ENCODE measurements around the gene LCE3A. TPM values are rescaled to one million over a fixed set of nuclear protein-coding genes. Genes with fewer than 3 reads are reported as not detected.
"Not testable (repeated sequence)": the region's sequence is repeated elsewhere in the genome, so short reads cannot be mapped to it uniquely, and the experiment has no call there.

LCE3A gene
- not detected for total RNA-seq

DNA sequence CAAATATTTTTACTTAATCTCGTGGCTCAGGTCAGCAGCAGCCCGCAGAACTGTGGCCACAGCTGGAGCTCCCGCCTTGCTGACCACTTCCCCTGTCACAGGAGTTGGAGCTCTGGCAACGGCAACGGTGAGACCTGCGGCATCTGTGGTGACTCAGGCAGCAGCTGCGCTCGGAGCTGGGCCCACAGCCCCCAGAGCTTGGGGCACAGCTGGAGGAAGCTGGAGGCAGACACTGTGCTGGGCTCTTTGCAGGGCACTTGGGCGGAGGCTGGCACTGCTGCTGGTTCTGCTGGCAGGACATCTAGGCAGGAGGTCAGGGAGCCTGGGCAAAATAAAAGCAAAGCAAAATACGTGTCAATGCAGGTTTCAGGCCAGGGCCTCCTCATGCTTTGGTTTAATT is at the start of gene LCE3A:
Gene LCE3A, minus strand, starts transcription at position 301 of the 400 bp plus-strand sequence. Its CDS starts 0 bp downstream, at position 301.
- DNase-seq (ENCODE audit: low spot score), result peak; percentile 46

DNA sequence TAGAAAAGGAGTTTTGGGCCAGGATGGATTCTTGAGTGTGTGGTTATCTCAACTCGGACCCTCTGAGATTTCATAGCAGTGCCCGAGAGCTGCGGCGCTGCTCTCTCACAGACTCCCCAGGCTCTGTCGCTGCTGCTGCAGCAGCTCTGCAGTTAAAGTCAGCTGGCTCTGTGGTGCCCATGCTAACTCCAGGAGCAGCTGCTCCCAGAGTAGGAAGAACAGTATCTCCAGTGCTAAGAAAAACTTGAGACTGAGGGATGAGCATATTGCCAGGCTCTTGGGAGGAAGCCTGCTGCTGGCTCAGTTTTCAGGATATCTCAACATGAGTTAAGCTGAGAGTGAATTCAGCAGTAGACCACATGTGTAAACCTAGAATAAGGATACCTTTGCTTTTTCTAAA is 44.7 kb upstream of the LCE3A start:
- no peak for DNase-seq (ENCODE audit: low spot score)

DNA sequence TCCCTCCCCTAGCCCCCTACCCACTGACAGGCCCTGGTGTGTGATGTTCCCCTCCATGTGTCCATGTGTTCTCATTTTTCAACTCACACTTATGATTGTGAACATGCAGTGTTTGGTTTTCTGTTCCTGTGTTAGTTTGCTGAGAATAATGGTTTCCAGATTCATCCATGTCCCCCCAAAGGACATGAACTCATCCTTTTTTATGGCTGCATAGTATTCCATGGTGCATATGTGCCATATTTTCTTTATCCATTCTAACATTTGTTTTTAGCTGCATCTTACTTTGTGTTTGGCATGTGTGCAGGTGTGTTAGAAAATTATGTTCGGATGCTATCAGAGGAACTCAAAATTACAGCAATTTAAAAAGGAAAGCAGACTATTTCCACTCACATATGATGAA is 43.3 kb upstream of the LCE3A start:
- DNase-seq (ENCODE audit: low spot score), result not testable (repeated sequence)

GRCh38 chr1:152663098-152663497 is 40.2 kb upstream of the LCE3A start, which contains the start of gene LCE2D:
Gene LCE2D (plus strand): TSS chr1:152663380. CDS start chr1:152664106, 726 bp downstream.
- no peak for DNase-seq (ENCODE audit: low spot score)

DNA sequence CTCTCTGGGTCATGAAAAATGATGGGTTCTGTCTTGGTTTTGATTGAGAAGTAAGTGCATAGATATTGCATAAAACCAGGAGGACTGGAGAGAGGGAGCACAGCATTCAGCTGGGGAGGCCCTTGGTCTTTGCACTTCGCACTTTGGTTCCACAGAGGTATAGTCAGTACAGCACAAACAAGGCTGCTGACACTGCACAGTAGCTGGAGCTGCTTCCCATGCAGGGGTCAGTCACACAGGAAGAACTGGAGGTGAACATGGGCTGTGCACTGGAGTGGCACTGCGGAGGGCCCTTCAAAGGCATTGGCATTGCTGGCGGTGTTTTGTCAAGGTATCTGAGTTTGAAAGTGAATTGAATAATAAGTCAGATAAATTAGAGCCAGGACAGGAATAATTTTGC is 35.7 kb upstream of the LCE3A start:
- DNase-seq (ENCODE audit: low spot score), result no peak

- no peak for DNase-seq (ENCODE audit: low spot score)
Measured at GRCh38 chr1:152657677-152658076, 34.8 kb upstream of the LCE3A start.

GRCh38 chr1:152656459-152656858 is 33.6 kb upstream of the LCE3A start:
- DNase-seq (ENCODE audit: low spot score), result no peak

DNA sequence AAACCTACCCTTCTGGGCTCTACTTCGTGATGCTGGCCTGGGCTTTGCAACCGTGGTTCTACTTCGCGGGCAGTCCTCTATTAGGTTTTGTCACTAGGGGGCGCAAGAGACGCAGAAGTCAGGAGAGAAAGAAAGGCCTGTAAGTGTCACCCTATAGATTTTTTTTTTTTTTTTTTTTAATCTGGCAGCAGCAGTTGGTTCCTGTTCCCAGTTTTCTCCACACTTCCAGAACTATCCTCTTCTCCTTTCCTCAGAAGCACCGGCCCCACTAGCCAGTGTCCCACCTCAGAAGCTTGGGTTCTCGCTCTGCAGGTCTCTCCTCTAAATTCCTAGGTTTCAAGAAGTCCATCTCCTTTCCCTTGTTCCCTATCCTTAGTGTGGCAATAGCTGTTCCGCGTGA is 31.2 kb upstream of the LCE3A start:
- DNase-seq (ENCODE audit: low spot score), result peak; percentile 53

GRCh38 chr1:152646656-152647055 is 23.8 kb upstream of the LCE3A start:
- DNase-seq (ENCODE audit: low spot score), result no peak

- no peak for DNase-seq (ENCODE audit: low spot score)
Measured at GRCh38 chr1:152645146-152645545, 22.2 kb upstream of the LCE3A start.

- DNase-seq (ENCODE audit: low spot score), result no peak
Measured at GRCh38 chr1:152643945-152644344, 21.0 kb upstream of the LCE3A start.

GRCh38 chr1:152640351-152640750 is 17.4 kb upstream of the LCE3A start:
- DNase-seq (ENCODE audit: low spot score), result no peak

DNA sequence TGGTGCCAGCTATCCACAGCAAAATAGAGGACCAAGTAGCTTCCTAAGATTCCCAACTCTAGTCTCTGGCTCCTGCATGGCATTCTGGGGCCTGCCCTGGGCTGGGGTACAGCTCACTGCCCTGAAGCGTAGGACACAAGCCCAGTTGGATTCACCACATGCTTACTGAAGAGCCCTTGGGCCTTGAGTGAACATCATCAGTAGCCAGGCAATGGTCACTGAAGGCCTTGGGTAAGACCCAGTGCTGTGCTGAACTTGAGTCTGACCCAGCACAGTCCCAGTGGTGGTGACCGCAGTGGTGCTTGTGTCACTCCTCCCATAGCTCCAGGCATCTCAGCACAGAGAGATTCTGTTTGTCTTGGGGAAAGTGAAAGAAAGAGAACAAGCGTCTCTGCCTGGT is 7.7 kb upstream of the LCE3A start:
- DNase-seq (ENCODE audit: low spot score), result no peak

GRCh38 chr1:152626744-152627143 is 3.8 kb upstream of the LCE3A start:
- no peak for DNase-seq (ENCODE audit: low spot score)

DNA sequence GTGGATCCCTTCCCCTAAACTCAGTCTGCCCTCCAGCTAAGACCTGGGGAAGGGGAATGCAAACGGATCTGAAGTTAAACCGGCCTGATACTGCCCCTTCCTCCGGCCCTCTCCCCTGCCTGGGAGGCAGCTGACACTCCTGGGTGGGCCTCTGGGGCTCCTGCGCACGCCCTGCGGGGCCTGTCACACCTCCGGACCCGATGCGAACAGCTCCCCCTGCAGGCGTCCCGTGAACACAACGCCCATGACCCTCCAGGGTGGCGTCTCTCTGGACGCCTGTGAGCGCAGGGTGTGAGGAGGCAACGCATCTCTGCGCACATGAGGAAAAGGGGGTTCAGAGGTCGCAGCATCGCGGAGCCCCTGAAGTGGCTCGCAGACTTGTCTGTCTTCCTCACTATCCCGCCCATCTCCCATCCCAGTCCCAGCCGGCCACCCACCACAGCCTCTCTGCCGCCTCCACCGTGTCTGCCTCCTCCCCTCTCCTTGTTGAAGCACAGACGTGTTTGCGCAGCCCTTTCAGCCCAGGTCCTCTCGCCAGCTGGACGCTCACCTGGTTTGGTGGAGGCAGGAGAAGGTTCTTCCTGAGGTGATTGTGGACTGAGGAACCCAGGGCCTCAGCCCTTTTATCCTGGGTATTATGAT is 421 bp upstream of the LCE3A start:
- DNase-seq (ENCODE audit: low spot score), result no peak

- no peak for DNase-seq (ENCODE audit: low spot score)
Measured at GRCh38 chr1:152621993-152622392, 910 bp downstream of the LCE3A start.

- no peak for DNase-seq (ENCODE audit: low spot score)
Measured at GRCh38 chr1:152613511-152613910, 9.4 kb downstream of the LCE3A start, which contains the start of gene LCE3B. Gene LCE3B (plus strand): TSS chr1:152613811. CDS start chr1:152613811, 0 bp downstream.

DNA sequence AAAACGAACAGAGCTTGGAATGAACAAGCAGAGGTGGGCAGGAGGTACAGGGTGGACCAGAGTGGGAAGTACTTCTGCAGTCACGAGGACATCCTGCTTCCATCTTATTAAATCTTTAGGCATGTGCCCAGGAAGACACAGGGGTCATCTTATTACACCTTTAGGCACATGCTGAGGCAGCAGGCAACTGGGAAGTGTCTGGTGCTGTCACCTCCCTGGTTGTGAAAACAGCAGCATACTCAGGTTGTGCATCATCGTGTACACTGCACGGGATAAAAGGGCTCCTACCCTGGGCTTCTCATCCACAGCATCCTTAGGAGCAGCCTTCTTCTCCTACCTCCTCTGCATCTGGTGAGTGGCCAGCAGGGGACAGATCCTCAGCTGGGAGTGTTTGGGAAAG is 23.0 kb downstream of the LCE3A start, which contains the start of gene LCE3C:
Gene LCE3C, plus strand, starts transcription at position 301 of the 400 bp plus-strand sequence. CDS start 498 bp downstream, outside the sequence.
- no peak for DNase-seq (ENCODE audit: low spot score)

- no peak for DNase-seq (ENCODE audit: low spot score)
Measured at GRCh38 chr1:152596986-152597385, 25.9 kb downstream of the LCE3A start.

DNA sequence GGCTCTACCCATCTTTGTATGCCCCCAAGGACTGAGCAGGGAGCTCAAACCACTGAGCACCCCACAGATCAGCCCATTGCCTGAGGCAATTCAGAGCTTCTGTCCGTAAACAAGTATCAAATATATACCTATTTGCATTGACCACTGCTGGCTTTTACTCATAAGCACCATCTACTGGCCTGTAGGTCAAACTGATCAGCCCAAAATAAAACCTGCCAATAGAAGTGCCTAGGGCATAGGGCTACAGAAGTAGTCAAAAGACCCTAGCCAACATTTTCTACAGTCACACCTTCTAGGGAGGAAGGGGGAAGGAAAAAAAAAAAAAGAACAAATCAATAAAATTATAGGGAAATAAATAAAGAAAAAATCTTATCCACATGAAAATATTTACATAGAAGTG is 37.3 kb downstream of the LCE3A start:
- DNase-seq (ENCODE audit: low spot score), result no peak

DNA sequence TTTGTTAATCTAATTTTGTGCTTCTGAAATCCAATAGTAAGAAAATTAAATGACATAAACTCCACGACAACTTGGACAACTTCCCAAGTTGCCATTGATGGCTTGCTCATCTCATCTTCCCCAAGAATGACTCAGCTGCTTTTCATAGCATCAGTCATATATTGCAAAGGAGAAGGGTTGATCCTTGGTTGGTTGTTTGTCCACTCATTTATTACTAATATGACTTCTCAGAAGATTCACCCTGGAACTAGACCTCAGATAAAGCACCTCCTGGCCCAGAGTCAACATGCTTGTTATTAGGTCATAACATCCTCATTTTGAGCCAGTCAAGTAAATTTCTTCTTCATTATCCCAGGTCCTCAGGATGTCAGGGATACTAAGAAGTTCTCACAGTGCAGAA is 40.3 kb downstream of the LCE3A start:
- DNase-seq (ENCODE audit: low spot score), result no peak

- DNase-seq (ENCODE audit: low spot score), result no peak
Measured at GRCh38 chr1:152580433-152580832, 42.5 kb downstream of the LCE3A start, which contains the start of gene LCE3D. Gene LCE3D (minus strand): TSS chr1:152580516. CDS start chr1:152579936, 580 bp downstream.

- DNase-seq (ENCODE audit: low spot score), result not testable (repeated sequence)
Measured at GRCh38 chr1:152579526-152579925, 43.4 kb downstream of the LCE3A start.

DNA sequence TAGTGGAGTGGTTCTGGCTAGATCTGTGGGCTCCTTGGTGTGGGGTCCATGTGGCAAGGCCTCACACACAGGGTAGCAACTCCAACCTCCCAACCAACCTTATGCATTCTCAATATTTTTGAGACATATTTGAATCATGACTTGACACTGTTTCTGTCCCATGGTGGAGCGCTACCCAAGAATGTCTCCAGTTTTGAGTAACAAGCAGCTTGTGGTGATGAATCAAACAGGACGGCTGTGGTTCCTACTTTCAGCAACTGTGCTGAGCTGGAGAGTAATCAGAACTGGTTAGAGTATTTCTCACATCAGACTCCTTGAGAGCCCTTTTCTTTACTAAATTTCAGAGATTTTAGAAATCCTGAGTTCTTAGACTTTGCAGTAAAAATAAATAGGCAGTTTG is 45.7 kb downstream of the LCE3A start:
- DNase-seq (ENCODE audit: low spot score), result no peak
